Breast epithelium (tissue), 3 donors: ENCODE data around the gene NNAT.

Source experiments
- POLR2A ChIP-seq: fragments of 450-650 bp; IDR thresholded peaks from one replicate; pipeline ENCODE4 v1.6.1; 2016; ENCODE audit warnings: antibody characterized with exemption, mild to moderate bottlenecking, moderate library complexity
- POLR2AphosphoS5 ChIP-seq, 3 donors: sonication (generic); formaldehyde crosslinking; IDR thresholded peaks; one replicate each; pipeline ENCODE4 v1.6.1; 2017; ENCODE audit warnings: antibody characterized with exemption in 3 of 3
- TF ChIP-seq, protein P1 (sequence below), 3 donors: fragments of 450-650 bp; IDR thresholded peaks; one replicate each; pipeline ENCODE4 v1.5.1; 2016 to 2017; ENCODE audit warnings: antibody characterized with exemption in 3 of 3, mild to moderate bottlenecking in 3 of 3, moderate library complexity in 3 of 3

GRCh38 chr20:37528446-37529213 is 7.6 kb downstream of the NNAT start:
- TF ChIP-seq POLR2A (no peak), POLR2AphosphoS5 (IDR thresholded peaks at IDR 0.05) (no peak)
- TF ChIP-seq, protein P1, sequence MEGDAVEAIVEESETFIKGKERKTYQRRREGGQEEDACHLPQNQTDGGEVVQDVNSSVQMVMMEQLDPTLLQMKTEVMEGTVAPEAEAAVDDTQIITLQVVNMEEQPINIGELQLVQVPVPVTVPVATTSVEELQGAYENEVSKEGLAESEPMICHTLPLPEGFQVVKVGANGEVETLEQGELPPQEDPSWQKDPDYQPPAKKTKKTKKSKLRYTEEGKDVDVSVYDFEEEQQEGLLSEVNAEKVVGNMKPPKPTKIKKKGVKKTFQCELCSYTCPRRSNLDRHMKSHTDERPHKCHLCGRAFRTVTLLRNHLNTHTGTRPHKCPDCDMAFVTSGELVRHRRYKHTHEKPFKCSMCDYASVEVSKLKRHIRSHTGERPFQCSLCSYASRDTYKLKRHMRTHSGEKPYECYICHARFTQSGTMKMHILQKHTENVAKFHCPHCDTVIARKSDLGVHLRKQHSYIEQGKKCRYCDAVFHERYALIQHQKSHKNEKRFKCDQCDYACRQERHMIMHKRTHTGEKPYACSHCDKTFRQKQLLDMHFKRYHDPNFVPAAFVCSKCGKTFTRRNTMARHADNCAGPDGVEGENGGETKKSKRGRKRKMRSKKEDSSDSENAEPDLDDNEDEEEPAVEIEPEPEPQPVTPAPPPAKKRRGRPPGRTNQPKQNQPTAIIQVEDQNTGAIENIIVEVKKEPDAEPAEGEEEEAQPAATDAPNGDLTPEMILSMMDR (IDR thresholded peaks at IDR 0.05): no peak
